ENCODE data around the gene FAM20B. TPM values are rescaled to one million over a fixed set of nuclear protein-coding genes. Genes with fewer than 3 reads are reported as not detected.
A peak's percentile ranks its signal among the peaks of the same experiment; 100 is the strongest.

Gene FAM20B
- total and polyA plus RNA-seq, 2 of the 13 experiments (the other 11 are each of a cell fraction or from before 2014, with no cell fraction given): 13.8 to 26.9 TPM

- TF ChIP-seq HIC2 (CRISPR knock-in tag; IDR thresholded peaks at IDR 0.05; ENCODE audit: low read depth): peak; percentile 98
- TF ChIP-seq MXD1 (CRISPR knock-in tag; IDR thresholded peaks at IDR 0.05): no peak
- TF ChIP-seq RFX5 (IDR thresholded peaks at IDR 0.05; ENCODE audit: low read depth, low read length): no peak
- TF ChIP-seq SALL2 (CRISPR knock-in tag; IDR thresholded peaks at IDR 0.05): no peak; the same call in 1 of the 2 replicates
- no peak for TF ChIP-seq ZNF800 (CRISPR knock-in tag; IDR thresholded peaks at IDR 0.05)
- no peak for TF ChIP-seq ZNF790 (CRISPR knock-in tag; IDR thresholded peaks at IDR 0.05; ENCODE audit: borderline replicate concordance)
- no peak for TF ChIP-seq ZBTB1 (CRISPR knock-in tag; IDR thresholded peaks at IDR 0.05; ENCODE audit: borderline replicate concordance)
- no peak for TF ChIP-seq POLR2AphosphoS5 (IDR thresholded peaks at IDR 0.05; ENCODE audit: low read depth, low read length)
- no peak for TF ChIP-seq RFX1 (IDR thresholded peaks at IDR 0.05)
- 0 out of 2 replicates have a peak, but pooled peaks have one; percentile 38 for TF ChIP-seq EEA1 (CRISPR knock-in tag; IDR thresholded peaks at IDR 0.05; ENCODE audit: borderline replicate concordance)
- no peak for TF ChIP-seq ZNF407 (CRISPR knock-in tag; IDR thresholded peaks at IDR 0.05; ENCODE audit: not compliant biosample characterization)
- TF ChIP-seq ZFP1 (CRISPR knock-in tag; IDR thresholded peaks at IDR 0.05): no peak
- no peak for TF ChIP-seq CBX2 (IDR thresholded peaks at IDR 0.05; ENCODE audit: low read depth, low read length)
- no peak for TF ChIP-seq CBX2 (CRISPR knock-in tag; IDR thresholded peaks at IDR 0.05; ENCODE audit: low read depth)
- no peak for TF ChIP-seq MEF2D (CRISPR knock-in tag; IDR thresholded peaks at IDR 0.05)
- TF ChIP-seq ZNF264 (CRISPR knock-in tag; IDR thresholded peaks at IDR 0.05): no peak
- TF ChIP-seq SUZ12 (IDR thresholded peaks at IDR 0.05; ENCODE audit: low read depth, low read length): no peak
- TF ChIP-seq HBP1 (CRISPR knock-in tag; IDR thresholded peaks at IDR 0.05; ENCODE audit: low read depth): no peak; the same call in 1 of the 2 replicates
Observed at GRCh38 chr1:179091691-179092165, 66.0 kb downstream of the FAM20B start (continued).
